Activated CD4-positive, alpha-beta memory T cell treated with anti-CD3 and anti-CD28 coated beads for 36 hours (primary cell): ENCODE data around the gene CGGBP1. TPM values are rescaled to one million over a fixed set of nuclear protein-coding genes. Genes with fewer than 3 reads are reported as not detected.

Experiments
- CTCF ChIA-PET: fragments of 350-600 bp; sonication (Branson Sonifier 250); formaldehyde crosslinking; loops from one replicate; lab custom pipeline; 2021; ENCODE audit warnings: antibody characterized with exemption, inconsistent platforms; lab: Charles Lee
- POLR2A ChIA-PET: fragments of 350-600 bp; sonication (Branson Sonifier 250); formaldehyde crosslinking; loops from one replicate; lab custom pipeline; 2021; ENCODE audit warnings: antibody characterized with exemption; lab: Charles Lee
- DNase-seq: peaks from one replicate; pipeline ENCODE4 v3.0.0-alpha.2; 2020
- H3K27ac Mint-ChIP-seq: one replicate; pipeline ENCODE4 v1.8.0; 2021; ENCODE audit warnings: mixed read lengths
- H3K27me3 Mint-ChIP-seq: one replicate; pipeline ENCODE4 v1.8.0; 2021; ENCODE audit warnings: mixed read lengths
- H3K36me3 Mint-ChIP-seq: one replicate; pipeline ENCODE4 v1.8.0; 2021; ENCODE audit warnings: mixed read lengths
- H3K4me1 Mint-ChIP-seq: one replicate; pipeline ENCODE4 v1.8.0; 2021; ENCODE audit warnings: low read depth, mixed read lengths
- H3K4me3 Mint-ChIP-seq: one replicate; pipeline ENCODE4 v1.8.0; 2021; ENCODE audit warnings: mild to moderate bottlenecking, mixed read lengths
- H3K9me3 Mint-ChIP-seq: one replicate; pipeline ENCODE4 v1.8.0; 2021; ENCODE audit warnings: mixed read lengths
- intact Hi-C: fragments of 100-400 bp; cut with micrococcal nuclease; formaldehyde crosslinking; loops from one replicate; pipeline ENCODE4 v1.15.1; 2023
- total RNA-seq, 2 experiments: library from RNA; stranded (reverse); gene quantifications; one replicate each; pipeline ENCODE4 v1.2.3, GENCODE V29; 2021

The CGGBP1 gene
- total RNA-seq, 2 experiments from 2014 or later = 87.7 to 88.9 TPM

DNA sequence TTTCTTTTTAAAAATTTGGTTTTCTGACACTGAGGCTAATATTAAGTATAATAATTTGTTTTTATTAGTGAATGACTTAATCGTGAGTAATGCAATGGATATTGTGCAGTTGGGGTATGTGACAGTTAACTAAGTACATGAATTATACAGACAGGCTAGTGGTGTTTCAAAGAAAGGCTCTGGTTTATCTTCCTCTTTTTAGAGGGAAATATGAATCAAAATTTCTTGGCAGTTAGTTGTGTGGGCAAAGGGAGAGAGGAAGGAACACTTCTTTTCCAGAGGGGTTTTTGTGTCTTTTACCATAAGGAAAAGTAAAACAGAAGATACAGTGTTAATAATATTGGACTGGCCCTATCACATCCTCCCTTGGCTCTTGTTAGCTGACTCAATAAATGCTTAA lies 2.9 kb upstream of the CGGBP1 start:
- ChIA-PET POLR2A (no interaction called here), CTCF (interaction anchor here (1.7 kb wide), 1 partner anchor 52 kb away, joined by 8 read pairs; no protein-coding TSS in a partner anchor)
- Mint-ChIP-seq H3K27ac (no peak overlapping the region), H3K9me3 (no peaks in the 10 kb centered on the region), H3K4me1 (peaks cover 43% of the 10 kb centered on the region), H3K4me3 (peak overlapping the region; percentile 4), H3K36me3 (peaks cover 14% of the 10 kb centered on the region), H3K27me3 (no peaks in the 10 kb centered on the region)
- intact Hi-C loops = no loop called here
- DNase-seq = no peak

DNA sequence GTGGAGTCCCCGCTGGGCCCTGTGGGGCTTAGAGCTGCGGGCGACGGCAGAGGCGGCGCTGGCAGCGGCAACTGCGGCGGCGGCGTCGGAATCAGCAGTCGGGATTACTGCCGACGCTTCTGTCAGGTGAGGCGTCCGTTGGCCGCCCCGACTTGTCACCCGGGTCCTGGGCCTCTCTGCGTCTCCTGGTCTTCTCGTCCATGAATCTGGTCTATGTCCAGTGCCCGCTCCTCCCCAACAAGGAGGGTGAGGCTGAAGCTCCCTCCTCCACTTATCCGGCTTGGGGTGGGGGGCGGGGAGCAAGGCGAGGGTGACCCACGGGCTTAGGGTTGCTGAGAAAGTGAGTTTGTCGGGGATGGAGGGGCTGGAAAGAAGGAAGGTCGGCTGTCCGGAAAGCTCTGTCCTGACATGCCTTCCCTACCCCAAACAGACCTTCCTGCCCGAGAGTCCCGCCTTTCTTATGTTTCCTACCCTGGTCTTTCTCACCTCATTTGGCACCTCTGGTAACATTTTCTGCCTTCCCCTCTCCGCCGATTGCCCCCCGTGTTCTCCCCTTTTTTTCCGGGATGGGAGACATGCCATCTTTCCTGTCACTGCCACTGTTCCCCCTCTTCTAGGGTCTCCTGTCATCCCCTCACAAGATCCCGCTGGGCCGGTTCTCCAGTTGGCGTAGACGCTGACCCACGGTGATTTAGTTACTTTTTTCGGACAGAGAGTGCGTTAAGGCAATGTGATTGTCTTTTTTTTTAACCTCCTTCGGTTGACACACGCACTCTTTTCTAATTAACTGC lies 770 bp upstream of the CGGBP1 start:
- H3K9me3 Mint-ChIP-seq = no peaks in the 10 kb centered on the region
- H3K27ac Mint-ChIP-seq = peak overlapping the region; percentile 98
- CTCF ChIA-PET = interaction anchor here (0.6 to 1.2 kb wide), 5 partner anchors 31 to 233 kb away, joined by 3 to 6 read pairs (median 3); no protein-coding TSS in a partner anchor
- intact Hi-C loops = loop anchor here (1.0 to 2.0 kb wide), 5 partner anchors 28 to 833 kb away; partner anchors contain the start of genes C3orf38 and CHMP2B
- H3K4me3 Mint-ChIP-seq = peak overlapping the region; percentile 96
- DNase-seq = no peak
- POLR2A ChIA-PET = interaction anchor here (0.6 to 2.6 kb wide), 5 partner anchors 20 to 90 kb away, joined by 3 to 35 read pairs (median 3); partner anchors contain the start of gene C3orf38
- peaks cover 55% of the 10 kb centered on the region for H3K4me1 Mint-ChIP-seq
- no peaks in the 10 kb centered on the region for H3K27me3 Mint-ChIP-seq
- peaks cover 29% of the 10 kb centered on the region for H3K36me3 Mint-ChIP-seq

DNA sequence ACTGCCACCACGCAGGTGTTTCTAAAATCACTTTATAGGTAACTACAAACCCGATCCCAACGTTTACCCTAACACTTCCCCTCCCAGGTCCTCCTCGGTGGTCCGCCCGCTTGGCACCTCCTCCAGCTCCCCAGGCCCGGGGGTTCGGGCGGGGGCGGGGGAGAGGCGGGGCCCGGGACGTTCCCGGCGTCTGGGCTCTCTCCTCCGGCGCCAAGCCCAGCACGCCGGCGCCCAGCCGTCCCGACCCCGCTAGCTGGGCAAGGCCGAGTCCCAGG lies 562 bp downstream of the CGGBP1 start:
- peak overlapping the region; percentile 96 for H3K4me3 Mint-ChIP-seq
- CTCF ChIA-PET = interaction anchor here (0.9 to 1.2 kb wide), 5 partner anchors 36 to 799 kb away, joined by 3 to 6 read pairs (median 4); no protein-coding TSS in a partner anchor
- POLR2A ChIA-PET = interaction anchor here (0.9 to 2.6 kb wide), 6 partner anchors 27 to 92 kb away, joined by 3 to 35 read pairs (median 4); partner anchors contain the start of gene C3orf38
- DNase-seq = no peak
- peaks cover 48% of the 10 kb centered on the region for H3K4me1 Mint-ChIP-seq
- intact Hi-C loops = loop anchor here (2.0 kb wide), 2 partner anchors 61 to 831 kb away; partner anchors contain the start of gene CHMP2B
- no peaks in the 10 kb centered on the region for H3K27me3 Mint-ChIP-seq
- peak overlapping the region; percentile 98 for H3K27ac Mint-ChIP-seq
- H3K36me3 Mint-ChIP-seq = peaks cover 36% of the 10 kb centered on the region
- H3K9me3 Mint-ChIP-seq = no peaks in the 10 kb centered on the region

DNA sequence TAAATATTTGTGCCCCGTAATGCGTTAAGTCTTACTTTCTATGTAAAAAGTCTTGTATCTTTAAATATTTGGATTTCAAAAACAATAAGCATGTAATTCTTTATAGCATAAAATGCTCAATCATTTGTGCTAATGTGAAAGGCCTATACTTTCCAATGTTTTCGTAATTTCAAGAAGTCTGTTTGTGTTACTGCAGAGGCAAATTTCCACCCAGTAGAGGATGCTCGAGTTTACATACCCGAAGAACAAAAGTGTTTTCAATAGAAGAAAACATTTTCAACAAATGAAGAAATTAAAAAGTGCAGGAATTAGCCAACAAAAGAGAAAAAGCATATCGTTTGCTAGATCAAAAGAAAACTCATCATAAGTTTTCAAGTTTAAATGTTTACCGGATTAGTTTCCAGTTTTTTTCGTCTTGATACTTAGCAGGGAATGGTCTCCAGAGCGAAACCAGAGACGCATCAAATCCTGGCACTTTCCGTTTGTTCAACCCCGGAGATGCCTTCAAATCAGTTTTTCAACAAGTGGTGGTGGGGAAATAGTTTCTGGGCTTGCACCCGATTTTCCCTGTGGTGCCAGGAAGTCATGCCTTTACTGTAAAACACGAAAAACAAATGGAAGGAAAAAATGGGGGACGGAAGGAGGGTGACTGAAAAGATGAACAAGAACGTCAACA lies 1.0 kb downstream of the CGGBP1 start:
- intact Hi-C loops = loop anchor here (2.0 kb wide), 2 partner anchors 61 to 831 kb away; partner anchors contain the start of gene CHMP2B
- POLR2A ChIA-PET = interaction anchor here (0.9 to 2.6 kb wide), 6 partner anchors 26 to 92 kb away, joined by 3 to 35 read pairs (median 4); partner anchors contain the start of gene C3orf38
- no peak for DNase-seq
- Mint-ChIP-seq H3K27me3 (no peaks in the 10 kb centered on the region), H3K4me1 (peaks cover 44% of the 10 kb centered on the region), H3K4me3 (peak overlapping the region; percentile 96), H3K36me3 (peaks cover 36% of the 10 kb centered on the region), H3K9me3 (no peaks in the 10 kb centered on the region), H3K27ac (peak overlapping the region; percentile 98)
- CTCF ChIA-PET = interaction anchor here (0.9 to 1.2 kb wide), 4 partner anchors 56 to 798 kb away, joined by 3 to 6 read pairs (median 4); no protein-coding TSS in a partner anchor

DNA sequence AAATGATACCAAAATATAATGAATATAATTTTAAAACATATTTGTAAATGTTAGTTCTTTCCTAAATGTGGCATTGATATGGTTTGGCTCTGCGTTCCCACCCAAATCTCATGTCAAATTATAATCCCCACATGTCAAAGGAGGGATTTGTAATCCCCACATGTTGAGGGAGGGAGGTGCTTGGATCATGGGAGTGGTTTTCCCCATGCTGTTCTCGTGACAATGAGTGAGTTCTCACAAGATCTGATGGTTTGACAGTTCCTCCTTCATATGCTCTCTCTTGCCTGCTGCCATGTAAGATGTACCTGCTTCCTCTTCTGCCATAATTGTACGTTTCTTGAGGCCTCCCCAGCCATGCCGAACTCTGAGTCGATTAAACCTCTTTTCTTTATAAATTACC lies 12.0 kb downstream of the CGGBP1 start:
- ChIA-PET CTCF (interaction anchor here (1.2 kb wide), 1 partner anchor 67 kb away, joined by 3 read pairs; no protein-coding TSS in a partner anchor), POLR2A (no interaction called here)
- no peaks in the 10 kb centered on the region for H3K9me3 Mint-ChIP-seq
- H3K27me3 Mint-ChIP-seq = no peaks in the 10 kb centered on the region
- no peak overlapping the region for H3K4me3 Mint-ChIP-seq
- H3K4me1 Mint-ChIP-seq = peaks cover 8% of the 10 kb centered on the region
- intact Hi-C loops = no loop called here
- no peak overlapping the region for H3K27ac Mint-ChIP-seq
- no peak for DNase-seq
- H3K36me3 Mint-ChIP-seq = no peaks in the 10 kb centered on the region

DNA sequence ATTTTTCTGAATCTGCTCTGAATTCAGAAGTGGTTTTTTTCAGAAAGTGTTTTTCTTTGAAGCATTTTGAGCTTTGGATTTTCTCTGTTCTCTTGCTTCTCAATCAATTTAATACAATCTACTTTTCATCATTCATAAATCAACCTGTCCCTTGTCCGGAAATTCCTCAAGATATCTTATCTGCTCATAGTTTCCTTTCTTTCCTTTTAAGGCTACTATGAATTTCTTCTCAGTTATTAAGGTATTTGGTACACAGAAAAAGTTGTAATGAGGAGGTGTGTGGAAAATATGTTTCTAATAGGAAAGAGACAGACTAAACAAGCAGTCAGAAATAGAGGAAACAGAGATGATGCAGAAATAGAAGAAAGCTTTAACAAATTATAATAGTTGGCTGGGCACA lies 14.4 kb downstream of the CGGBP1 start:
- H3K36me3 Mint-ChIP-seq = no peaks in the 10 kb centered on the region
- H3K4me3 Mint-ChIP-seq = no peak overlapping the region
- H3K4me1 Mint-ChIP-seq = peaks cover 8% of the 10 kb centered on the region
- CTCF ChIA-PET = no interaction called here
- no peaks in the 10 kb centered on the region for H3K27me3 Mint-ChIP-seq
- no peak overlapping the region for H3K27ac Mint-ChIP-seq
- no peak for DNase-seq
- POLR2A ChIA-PET = no interaction called here
- H3K9me3 Mint-ChIP-seq = no peaks in the 10 kb centered on the region
- intact Hi-C loops = no loop called here

DNA sequence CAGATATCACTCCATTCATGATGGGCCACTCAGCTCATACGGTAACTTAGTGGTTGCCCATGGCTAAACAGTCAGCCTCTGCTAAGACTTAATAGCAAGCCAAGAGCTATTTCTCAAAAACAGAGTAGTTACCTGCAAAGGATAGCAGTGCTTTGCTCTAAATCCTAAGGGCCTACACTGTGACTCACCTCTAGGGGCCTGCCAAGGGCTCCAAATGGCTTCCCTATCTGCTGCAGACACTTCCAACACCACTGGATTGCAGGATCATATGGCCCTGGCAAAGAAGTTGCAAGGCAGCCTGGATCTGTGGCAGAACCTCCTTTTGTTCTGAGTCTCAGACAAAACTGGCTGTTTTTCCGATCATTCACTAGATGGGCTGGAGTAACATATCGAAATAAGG lies 17.8 kb downstream of the CGGBP1 start:
- no peak overlapping the region for H3K4me3 Mint-ChIP-seq
- intact Hi-C loops = no loop called here
- H3K27ac Mint-ChIP-seq = no peak overlapping the region
- no peak for DNase-seq
- no peaks in the 10 kb centered on the region for H3K9me3 Mint-ChIP-seq
- H3K4me1 Mint-ChIP-seq = peaks cover 4% of the 10 kb centered on the region
- POLR2A ChIA-PET = no interaction called here
- CTCF ChIA-PET = no interaction called here
- H3K36me3 Mint-ChIP-seq = no peaks in the 10 kb centered on the region
- H3K27me3 Mint-ChIP-seq = no peaks in the 10 kb centered on the region

DNA sequence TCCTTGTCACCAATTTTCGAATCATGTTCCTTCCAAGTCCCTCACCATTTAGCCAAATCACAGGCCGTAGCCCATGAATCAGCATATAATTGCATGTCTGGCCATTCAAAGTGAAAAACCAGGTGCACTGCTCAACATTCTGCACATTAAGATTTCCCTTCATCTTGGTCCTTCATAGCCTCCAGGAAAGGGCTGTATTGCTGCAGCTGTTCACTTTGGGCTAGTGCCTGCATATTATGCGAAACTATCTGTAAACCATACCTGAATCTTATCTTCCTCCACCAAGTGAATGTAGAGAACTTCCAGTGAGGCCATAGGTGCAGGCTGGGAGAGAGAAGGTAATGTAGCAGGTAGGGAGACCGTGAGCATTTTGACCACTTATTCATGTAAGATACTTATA lies 18.3 kb downstream of the CGGBP1 start:
- CTCF ChIA-PET = no interaction called here
- Mint-ChIP-seq H3K27me3 (no peaks in the 10 kb centered on the region), H3K4me1 (peaks cover 4% of the 10 kb centered on the region), H3K9me3 (no peaks in the 10 kb centered on the region), H3K27ac (no peak overlapping the region), H3K4me3 (no peak overlapping the region), H3K36me3 (no peaks in the 10 kb centered on the region)
- intact Hi-C loops = no loop called here
- POLR2A ChIA-PET = no interaction called here
- no peak for DNase-seq

DNA sequence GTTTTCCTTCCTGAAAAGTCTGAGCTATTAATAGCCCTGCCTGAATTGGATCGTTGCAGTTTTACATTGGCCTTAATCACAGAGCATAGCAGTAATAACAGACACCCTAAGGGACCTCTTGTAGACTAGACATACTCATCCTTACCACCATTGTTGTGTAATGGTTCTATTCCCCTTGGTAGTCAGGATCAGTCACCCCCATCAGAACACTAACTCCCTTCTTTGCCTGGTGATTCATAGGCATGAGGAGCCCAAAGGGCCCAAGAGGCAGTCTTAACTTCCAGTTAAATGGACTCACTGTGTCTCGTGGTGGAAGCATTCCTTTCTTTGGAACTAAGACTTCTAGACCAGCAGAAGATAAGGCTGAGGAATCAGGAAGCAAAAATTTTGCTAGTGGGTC lies 20.2 kb downstream of the CGGBP1 start:
- Mint-ChIP-seq H3K27me3 (no peaks in the 10 kb centered on the region), H3K4me1 (no peaks in the 10 kb centered on the region), H3K4me3 (no peak overlapping the region), H3K36me3 (no peaks in the 10 kb centered on the region), H3K27ac (no peak overlapping the region), H3K9me3 (no peaks in the 10 kb centered on the region)
- CTCF ChIA-PET = no interaction called here
- intact Hi-C loops = no loop called here
- no peak for DNase-seq
- POLR2A ChIA-PET = no interaction called here

DNA sequence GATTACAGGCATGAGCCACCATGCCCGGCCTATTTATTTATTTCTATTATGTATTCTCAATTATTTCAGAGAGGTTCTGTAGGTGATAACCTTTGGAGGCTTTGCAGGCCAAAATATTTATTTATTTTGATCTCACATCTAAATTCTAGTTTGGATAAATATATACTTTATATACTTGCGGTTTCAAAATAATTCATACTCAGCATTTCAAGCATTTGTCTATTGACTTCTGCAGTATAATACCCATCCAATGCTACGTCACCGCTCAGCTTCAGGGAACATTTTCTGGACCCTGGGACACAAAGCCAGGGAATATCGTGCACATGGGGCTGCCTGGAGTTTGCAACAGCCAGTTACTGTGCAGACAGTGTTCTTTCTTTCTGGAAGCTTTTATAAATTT lies 22.6 kb downstream of the CGGBP1 start:
- CTCF ChIA-PET = no interaction called here

DNA sequence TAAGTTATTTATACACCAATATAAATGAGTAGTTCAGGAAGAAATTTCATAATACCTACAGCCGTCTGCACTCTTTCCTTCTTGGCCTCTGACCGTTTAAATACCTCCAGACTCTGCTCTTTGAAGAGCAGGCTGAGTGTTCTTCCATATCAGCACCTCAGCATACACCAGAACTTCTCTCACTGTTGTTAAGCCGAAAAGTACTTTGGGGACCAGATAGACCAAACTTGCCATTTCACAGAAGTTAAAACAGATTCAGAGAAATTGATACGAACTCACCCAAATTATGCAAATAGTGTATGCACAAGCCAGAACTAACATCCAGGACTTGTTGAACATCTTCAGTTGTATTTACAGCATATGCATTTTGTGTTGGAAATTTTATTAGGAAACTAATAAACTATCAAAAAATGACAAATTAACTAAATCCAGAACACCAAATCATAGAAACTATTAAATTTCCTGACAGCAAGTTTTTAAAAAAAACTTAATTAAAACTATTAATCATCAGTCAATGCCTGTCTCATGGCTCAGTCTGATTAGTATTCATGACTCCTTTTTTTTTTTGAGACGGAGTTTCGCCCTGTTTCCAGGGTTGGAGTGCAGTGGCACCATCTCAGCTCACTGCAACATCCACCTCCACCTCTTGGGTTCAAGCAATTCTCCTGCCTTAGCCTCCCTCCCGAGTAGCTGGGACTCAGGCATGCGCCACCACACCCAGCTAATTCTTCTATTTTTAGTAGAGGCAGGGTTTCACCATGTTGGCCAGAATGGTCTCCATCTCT lies 24.1 kb downstream of the CGGBP1 start:
- intact Hi-C loops = no loop called here
- H3K27ac Mint-ChIP-seq = no peak overlapping the region
- ChIA-PET CTCF (no interaction called here), POLR2A (no interaction called here)
- H3K4me1 Mint-ChIP-seq = peaks cover 21% of the 10 kb centered on the region
- H3K36me3 Mint-ChIP-seq = no peaks in the 10 kb centered on the region
- no peaks in the 10 kb centered on the region for H3K9me3 Mint-ChIP-seq
- no peaks in the 10 kb centered on the region for H3K27me3 Mint-ChIP-seq
- H3K4me3 Mint-ChIP-seq = no peak overlapping the region
- no peak for DNase-seq

More for the DNA sequence above, 22.6 kb downstream of the CGGBP1 start:
- DNase-seq = no peak
- no peak overlapping the region for H3K4me3 Mint-ChIP-seq
- no peaks in the 10 kb centered on the region for H3K27me3 Mint-ChIP-seq
- no peaks in the 10 kb centered on the region for H3K36me3 Mint-ChIP-seq
- intact Hi-C loops = no loop called here
- no peak overlapping the region for H3K27ac Mint-ChIP-seq
- peaks cover 15% of the 10 kb centered on the region for H3K4me1 Mint-ChIP-seq
- POLR2A ChIA-PET = no interaction called here
- no peaks in the 10 kb centered on the region for H3K9me3 Mint-ChIP-seq
